Suprapubic skin (tissue), 3 donors: Measurements from ENCODE around the gene TMPRSS13.

Source experiments
- CTCF ChIP-seq, 2 donors: fragments of 200-600 bp in 1 of 2; fragments of 450-650 bp in 1 of 2; sonication (generic) in 1 of 2; IDR thresholded peaks; one replicate each; pipeline ENCODE4 v1.5.1; 2016 to 2019; ENCODE audit warnings: antibody characterized with exemption in 2 of 2, mild to moderate bottlenecking in 1 of 2, moderate library complexity in 1 of 2
- EP300 ChIP-seq: sonication (generic); formaldehyde crosslinking; IDR thresholded peaks from one replicate; pipeline ENCODE4 v1.6.1; 2017; ENCODE audit warnings: antibody characterized with exemption
- POLR2A ChIP-seq, 2 donors: fragments of 450-650 bp; IDR thresholded peaks; one replicate each; pipeline ENCODE4 v1.6.1; 2017; ENCODE audit warnings: antibody characterized with exemption in 2 of 2, mild to moderate bottlenecking in 2 of 2, moderate library complexity in 2 of 2

DNA sequence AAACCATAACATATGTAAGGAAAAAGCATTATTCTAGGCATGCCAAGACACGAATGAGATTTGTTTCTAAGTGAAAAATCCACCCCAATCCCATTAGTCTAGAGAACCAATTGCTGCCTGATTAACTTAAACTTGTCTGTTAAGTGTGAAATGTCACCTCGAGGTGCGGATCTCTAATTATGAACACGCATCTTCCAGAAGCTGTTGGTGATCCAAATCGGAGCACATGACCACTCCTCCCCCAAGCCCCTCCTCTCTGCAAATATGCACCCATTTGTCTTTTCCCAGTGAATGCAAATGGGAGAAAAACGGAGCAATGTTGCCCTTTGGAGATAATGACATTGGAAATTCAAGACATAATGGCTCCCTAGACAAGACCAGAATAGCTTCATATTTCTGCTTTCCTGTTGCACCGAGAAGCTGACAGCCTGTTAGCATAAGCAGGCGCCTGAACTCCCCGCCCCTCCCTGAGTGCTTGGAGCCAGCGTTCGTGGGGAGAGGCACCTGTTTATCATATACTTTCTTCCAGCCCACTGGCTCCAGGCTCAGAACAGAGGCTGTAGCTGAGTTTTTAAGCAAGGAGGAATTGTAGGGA, 46.8 kb downstream of the TMPRSS13 start:
- TF ChIP-seq CTCF (IDR thresholded peaks at IDR 0.05) = no peak
- no peak for TF ChIP-seq POLR2A (IDR thresholded peaks at IDR 0.05)
- no peak for TF ChIP-seq EP300
